ENCODE measurements around the gene GRIK3.

The GRIK3 gene

DNA sequence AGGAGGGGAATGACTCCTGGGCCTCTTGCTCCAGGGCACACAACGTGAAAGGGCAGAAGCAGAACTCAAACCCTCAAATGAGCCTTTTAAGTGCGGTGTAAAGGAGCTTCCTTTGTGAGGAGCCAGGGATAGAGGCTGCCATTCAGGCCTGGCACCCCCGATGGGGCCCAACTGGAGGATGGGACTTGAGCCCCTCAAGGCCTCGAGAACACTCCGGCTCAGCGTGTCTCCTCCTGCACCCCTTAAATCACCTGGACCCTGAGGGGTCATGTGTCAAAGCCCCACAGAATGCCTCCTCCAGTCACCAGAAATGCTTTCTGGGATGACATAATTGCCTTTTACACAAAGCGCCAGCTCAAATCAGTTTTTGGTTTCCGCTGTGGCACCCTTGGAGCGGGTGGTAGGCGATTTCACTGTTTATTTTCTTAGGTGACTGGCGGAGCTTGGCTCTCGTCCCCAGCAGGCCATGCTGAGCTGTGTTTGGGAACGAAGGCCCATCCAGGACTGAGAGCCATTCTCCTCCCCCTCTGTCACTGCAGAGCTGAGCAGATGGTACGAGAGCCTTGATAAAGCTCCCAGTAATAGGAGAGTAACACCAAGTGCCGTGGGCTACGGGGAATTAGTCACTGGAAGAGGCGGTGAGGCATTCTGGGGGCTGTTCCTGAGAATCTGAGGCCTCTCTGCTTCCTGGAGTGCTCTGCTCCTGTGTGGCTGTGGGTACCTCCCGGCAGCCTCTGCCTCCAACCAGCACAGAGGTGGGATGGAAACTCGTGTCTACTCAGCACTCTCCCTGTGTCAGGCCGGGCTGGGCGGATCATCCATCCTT, 163.0 kb downstream of the GRIK3 start:
- DNase-seq: no peak

DNA sequence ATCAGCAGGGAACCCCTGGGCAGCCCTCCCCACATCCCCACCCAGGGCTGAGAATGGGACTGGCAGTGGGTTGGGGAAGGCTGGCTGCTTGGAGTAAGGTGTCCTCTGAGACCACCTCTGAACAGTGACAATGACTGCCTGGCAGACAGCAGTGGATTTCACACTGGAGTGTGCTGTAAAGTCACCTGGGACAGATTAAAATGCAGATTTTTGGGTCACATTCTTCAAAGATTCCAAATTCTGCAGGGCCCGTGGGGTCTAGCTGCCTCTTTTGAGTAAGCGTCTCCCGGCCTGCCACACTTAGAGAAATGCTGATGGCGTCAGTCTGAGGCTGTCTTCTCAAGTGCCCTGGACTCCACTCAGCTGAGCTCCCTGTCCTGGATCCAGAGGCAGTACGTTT, 164.5 kb downstream of the GRIK3 start:
- DNase-seq: no peak

DNA sequence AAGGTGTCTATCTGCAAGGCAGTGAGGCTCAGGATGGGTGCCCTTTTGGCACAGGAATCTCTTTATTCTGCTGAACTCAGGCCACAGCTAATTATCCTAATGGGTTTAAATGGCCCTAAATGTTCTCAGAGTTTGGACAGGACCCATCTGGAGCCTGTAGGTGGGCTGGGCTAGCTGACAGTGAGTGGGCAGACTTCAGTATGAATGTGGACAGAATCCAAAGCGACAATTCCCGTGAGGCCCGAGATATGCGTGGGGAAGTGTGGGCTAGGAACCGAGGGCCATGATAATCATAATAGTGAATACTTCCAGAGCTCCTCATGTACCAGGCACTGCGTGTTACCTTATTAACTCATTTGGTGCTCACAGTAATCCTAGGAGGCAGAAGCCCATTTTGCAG, 165.3 kb downstream of the GRIK3 start:
- DNase-seq: no peak

DNA sequence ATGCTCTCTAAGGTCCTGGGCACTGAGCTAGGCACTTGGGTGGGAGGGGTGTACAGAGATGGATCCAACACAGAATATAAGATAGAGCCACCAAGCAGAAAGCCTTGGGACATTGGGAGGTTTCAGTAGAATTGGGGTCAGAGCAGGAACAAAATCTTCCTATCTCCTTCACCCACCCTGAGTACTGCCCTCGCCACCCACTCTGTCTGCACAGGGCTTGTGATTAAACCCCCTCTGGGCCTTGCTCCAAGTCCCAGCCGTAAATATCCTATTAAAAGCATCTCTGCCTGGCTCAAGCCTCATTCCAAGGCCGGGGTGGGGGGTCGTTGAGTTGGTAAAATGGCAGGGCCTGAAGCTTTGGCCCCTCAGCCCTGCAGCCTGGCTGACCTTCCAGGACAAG, 166.7 kb downstream of the GRIK3 start:
- no peak for DNase-seq

DNA sequence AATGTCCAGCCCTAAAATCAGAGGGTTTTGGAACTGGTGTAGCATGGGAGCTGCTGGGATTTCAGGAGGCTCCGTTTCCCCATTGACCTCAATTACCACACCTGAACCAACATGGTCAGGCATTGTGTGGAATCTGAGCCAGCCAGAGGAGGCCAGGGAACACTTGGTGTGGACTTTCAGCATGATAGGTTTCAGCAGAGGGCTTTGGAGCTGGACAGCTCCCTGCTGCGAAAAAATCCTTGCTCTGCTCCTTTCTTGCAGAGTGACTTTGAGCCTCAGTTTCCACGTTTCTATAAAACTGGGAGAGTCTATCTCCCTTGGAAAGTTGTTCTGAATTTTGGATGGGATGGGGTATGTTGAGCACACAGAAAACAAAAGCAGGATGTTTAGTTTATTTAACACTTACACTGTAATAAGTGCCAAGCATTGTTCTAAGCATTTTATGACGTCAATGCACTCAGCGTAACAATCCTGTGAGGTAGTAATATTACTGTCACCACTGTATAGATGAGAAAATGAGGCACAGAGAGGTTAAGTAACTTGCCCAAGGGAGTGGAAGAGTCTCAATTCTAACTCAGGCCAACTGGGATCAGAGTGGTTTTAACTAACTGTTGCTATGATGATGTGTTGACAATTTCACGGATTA, 168.0 kb downstream of the GRIK3 start:
- DNase-seq: no peak

DNA sequence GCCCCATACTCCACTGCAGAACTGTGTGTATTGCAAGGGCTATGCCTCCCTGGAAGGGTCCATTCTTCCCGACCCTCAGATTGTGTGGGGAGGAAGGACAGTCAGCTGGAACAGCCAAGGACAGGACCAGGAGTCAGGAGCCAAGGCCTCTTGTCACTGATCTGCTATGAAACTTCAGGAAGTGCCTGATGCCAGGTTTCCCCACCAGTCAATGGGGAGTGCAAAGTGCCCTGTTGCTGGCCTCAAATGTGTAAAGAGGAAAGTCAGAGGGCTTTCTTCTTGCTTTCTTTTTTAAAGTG, 168.8 kb downstream of the GRIK3 start:
- DNase-seq: no peak

DNA sequence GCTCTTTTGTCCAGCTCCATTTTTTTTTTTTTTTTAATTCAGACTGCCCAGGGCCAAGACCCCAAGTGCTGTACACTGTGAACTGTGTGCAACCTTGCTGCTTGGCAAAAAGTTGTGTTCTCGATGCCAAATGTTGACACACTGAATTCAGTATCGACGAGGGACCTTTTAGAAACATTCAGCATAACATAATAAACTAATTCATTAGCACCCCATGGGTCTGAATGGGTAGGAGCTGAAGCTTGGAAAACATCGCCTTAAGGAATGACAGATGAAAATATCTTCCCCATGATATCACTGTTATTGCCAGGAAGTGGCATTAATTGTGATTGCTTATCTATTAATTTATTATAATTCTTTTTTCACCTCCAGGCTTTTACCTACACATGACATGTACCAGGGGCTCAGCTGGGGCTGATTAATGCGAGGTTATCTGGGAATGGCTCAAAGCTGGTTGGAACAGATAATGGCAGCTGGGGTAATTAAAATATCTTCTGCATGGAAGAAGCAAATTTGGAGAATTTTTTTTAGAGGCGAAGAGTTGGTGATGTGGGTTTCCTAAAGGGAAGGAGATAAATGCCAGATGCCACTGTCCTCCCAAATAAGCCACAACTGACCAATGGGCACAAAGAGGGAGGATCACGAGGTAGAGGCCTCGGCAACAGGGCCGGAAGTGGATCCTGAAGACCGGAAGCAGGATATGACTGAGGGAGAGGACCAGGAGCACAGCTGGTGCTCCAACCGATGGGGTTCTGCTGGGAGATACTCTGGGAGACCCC, 169.3 kb downstream of the GRIK3 start:
- no peak for DNase-seq

DNA sequence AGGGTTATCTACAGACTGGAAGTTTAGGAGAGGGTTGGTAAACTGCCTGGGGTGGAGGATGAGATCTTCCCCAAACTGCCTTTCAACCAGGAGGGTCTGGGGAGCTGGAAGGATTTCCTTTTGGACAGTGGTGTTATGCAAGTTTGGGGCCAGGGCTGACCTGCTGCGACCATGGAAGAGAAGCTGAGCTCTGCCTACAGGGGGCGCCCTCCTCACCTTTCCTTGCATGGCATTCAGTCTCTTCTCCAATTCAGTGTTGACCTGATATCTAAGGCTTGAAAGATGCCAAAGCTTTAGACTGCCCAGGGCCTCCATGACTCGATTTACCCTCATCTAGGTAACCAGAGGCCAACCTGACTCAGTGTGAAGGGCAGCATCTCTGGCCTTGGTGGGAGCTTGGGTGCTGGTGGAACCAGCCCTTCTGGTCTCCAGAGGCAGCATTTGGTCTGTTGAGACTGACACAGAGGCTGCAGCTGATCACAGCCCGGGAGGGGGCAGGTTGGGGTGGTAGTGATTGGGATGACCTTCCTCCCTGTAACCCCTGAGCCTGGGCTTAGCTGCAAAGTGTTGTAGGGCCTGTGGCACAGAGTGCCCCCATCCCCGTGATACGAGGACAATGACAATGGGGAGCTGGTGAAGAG, 170.0 kb downstream of the GRIK3 start:
- DNase-seq: peak in 1 of 2 experiments; percentile 7

DNA sequence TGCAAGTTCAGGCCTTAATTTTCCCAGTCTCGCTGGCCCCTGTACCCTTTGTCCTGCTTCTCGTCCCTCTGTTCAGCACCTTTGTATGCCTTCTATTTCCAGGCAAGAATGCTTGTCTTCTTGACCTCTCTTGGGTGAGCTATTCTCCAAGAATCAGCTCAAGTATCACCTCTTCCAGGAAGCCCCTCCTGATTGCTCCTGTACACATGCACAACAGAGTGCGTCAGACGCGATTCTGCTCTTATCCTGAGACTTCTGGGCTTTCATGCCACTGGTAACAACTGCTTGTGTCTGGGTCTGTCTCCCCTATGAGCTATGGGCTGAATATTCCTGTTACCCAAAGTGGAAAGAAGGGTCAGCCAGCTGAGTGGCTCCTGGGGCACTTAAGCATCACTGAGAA, 170.8 kb downstream of the GRIK3 start:
- no peak for DNase-seq

DNA sequence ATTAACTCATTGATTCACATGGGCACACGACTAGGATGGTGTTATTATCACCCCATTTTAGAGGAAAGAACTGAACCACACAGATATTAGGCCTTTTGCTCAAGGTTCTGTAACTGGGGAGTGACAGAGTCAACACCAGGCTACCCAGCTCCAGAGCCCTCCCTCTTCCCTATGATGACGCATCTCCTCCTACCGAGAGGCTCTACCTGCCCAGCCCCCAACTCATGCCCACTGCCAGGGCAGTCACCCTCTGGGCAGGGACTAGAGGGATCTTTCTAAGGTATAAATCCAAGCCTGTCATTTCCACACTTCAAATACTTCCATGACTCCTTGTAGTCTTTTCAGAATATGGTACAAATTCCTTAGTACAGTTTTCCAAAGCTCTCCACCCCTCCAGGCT, 171.3 kb downstream of the GRIK3 start:
- no peak for DNase-seq

DNA sequence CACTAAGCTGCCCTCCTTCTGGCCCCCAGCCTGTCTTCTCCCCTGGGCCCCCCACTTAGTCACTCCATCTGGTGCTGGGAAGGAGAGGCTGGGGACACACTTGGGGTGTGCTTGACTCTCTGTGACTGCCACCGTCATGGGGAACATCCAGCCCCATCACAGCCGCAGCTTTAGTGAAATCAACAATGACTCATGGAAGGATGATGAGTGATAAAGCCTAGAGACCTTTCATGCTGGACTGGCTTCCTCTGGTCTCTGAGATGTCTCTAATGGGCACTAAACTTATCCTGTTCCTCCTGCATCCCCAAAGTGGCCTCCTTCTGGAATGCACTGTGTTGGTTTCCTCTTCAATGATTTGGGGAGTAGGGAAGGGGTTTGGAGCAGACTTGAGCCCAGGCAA, 172.9 kb downstream of the GRIK3 start:
- no peak for DNase-seq

DNA sequence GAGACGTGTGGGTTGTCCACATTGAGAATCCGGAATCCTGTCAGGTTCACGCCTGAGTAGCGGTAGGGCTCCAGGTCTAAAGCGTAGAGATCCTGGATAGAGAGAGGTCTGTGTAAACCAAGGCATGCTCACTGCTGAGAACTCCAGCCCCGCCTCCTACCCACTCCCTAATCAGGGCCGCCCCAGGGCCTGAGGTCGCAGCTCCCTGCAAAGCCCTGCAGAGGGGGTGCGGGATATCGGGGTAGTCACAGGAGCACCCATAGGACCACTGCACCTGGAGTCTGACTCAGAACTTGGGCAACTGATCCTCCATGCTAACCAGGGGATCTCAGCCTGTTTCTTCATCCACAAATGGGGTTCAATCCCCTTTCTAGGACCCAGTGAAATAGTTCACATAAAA, 174.4 kb downstream of the GRIK3 start:
- no peak for DNase-seq

DNA sequence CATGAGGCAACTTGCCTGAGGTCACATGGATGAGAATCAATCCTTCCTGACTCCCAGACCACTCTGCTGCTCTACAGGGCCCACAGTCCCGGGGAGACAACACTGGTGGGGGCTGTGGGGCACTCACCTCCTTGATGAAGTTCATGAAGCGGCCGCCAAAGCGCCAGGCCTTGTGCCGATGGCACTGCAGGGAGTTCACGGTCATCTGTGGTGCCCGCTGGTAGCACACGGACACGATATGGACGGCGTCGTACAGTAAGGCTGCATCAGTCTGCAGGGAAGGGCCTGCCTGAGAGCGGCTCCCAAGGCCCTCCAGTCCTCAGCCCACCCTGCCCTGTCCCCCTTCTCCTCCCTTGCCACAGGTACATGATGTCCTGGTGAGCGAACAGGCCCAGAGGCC, 175.3 kb downstream of the GRIK3 start:
- DNase-seq: no peak

DNA sequence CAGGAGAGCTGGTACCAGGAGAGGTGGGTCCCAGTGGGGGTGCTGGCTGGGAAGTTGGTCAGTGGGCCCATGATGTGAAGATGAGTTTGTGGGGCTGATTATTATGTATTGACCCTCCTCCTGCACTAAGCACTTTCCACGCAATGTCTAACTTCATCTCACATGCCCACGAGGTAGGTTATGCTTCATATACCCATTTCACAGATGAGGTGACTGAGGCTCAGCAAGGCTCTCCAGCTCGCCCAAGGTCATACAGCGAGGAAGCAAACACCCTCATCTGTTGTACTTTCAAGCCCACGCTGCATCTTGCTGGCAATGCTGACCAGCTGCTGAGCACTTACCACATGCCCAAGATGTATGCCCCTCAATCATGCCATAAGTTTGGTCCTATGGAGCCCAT, 175.8 kb downstream of the GRIK3 start:
- DNase-seq: no peak

DNA sequence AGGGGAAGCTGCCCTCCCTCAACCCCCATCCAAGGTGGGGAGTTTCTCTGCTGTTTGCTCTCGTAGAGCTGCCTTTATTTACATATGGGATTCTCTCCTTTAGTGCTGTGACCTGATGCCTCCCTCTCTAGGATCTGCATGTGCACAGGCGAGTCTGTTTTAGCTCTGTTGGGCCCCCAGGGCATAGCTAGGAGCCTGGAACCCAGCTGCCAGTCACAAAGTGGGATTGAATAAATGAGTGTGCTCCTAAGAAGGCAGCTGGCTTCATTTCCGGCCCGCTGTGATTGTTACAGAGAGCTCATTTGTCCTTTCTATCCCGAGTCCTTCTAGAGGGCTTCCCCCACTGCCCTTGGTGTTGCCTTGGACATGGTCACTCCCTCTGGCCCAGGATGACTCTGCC, 176.6 kb downstream of the GRIK3 start:
- no peak for DNase-seq

DNA sequence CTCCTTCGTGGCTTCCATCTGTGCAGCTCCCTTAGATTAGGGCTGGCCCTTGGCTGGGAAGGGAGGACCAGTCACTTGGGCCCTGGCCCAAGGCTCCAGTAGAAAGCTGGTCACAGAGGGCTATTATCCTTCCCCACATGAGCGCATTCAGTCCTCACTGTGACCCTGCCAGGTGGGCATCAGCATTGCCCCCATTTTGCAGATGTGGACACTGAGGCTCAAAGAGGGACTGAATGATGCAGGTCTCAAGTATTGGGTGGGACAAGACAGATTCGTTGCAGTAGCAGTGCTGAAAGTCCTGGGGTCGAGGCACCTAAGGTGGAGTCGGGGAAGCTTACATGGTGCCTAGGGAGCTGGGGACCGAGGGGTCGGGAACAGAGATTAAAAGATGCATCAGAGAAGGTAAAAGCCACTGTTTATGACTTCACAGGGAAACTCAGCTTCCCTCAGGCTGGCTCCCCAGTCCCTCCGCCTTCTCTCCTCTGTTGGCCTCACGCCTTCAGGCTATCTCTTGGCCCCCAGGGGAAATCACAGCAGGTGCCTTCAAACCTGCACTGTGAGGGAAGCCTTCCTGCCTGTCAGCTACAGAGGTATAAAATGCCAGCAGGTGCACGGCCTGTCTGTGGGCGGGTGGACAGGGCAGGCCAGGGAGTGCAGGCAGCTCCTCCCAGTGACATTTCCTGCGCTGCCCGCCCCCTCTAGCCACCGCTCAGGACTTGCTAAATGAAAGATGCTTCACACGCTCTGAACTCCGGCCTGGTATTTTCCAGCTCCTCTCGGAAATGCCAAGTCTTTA, 178.4 kb downstream of the GRIK3 start:
- DNase-seq: no peak

DNA sequence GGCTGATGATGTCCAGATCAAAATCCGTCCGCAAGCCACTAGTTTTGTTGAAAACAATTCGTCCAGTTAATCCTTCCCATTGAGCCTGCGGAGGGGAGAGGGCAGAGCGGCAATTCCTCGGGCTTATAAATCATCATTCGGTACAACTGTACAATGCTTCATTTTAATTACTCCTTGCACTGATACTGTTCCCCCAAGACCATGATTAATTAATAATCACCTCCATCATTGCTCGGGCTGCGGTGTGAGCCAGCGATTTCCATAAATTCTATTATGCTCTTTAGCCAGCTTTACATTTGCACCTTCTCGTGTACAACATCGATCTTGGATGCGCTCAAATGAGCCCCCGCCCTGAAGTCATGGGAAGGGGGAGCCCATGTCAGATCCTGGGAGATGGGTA, 180.7 kb downstream of the GRIK3 start:
- DNase-seq: no peak

DNA sequence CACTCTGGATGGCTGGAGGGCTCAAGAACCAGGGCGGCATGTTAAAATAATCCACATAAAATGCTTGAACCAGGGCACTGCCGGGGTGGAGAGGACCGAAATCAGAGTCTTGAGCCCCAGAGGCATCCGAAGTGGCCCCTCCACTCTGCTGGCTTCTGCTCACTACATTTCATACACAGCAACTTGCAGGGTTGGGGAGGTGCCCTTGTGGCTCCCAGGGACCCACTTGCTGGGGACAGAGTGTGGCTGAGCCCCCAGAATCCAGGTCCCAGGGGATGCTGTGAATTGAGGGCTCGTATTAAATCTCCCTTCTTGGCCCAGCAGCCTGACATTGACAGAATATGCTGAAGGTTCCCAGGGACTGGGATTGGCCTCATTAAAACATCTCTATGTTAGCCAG, 181.7 kb downstream of the GRIK3 start:
- no peak for DNase-seq

DNA sequence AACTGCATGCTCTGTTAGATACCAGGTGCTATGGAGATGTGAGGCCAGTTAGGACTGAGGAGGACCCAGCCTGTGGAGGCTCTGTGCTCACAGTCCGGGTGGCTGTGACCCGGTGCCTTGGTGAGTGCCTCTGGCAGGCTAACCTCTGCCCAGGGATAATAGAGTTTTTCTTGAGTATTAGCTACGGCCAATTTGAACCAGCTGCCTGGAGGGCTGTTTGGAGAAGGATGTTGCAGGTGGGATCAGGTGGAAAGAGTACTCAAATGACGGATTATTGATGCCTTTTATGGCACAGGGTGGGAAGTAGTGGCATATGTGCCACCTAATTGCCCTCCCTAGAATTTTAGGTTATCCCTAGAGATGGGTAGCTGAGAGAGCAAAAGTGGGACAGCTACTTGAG, 182.7 kb downstream of the GRIK3 start:
- no peak for DNase-seq

DNA sequence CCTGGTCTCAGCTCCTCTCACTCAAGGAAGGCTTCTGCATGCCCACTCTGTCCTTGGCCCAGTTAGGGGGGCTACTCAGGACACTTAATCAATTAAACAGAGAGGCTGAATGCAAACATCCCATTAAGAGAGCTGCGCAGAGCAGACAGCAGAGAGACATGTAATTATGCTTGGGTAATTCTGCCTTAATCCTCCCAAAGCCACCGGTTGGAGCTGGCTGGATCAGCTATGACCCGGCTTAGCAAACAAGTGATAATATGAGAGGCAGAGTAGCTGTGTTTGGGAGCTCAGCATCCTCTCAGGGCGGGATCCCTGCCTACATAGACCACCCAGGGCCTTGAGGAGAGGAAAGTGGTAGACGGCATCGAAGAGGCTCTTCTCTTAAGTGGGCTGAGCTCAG, 183.2 kb downstream of the GRIK3 start:
- DNase-seq: no peak

DNA sequence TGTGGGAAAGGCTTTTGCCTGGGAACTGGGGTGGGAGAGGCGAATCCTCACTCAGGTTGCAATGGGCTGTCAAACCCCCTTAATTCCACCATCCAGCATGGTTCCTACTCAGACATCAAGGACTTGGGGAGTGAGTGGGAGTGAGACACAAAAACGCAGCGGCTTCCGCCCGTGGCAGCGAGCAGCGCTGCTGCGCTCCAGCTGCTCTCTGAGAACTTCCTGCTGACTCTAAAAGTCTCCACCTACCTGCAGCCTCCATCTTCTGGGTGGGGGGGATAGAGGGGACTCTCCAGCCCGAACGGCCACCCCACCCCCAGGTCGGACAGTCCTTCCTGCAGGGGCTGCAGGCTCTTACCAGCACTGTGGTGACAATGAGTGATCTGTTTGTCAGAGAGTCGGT, 184.4 kb downstream of the GRIK3 start:
- DNase-seq: no peak

DNA sequence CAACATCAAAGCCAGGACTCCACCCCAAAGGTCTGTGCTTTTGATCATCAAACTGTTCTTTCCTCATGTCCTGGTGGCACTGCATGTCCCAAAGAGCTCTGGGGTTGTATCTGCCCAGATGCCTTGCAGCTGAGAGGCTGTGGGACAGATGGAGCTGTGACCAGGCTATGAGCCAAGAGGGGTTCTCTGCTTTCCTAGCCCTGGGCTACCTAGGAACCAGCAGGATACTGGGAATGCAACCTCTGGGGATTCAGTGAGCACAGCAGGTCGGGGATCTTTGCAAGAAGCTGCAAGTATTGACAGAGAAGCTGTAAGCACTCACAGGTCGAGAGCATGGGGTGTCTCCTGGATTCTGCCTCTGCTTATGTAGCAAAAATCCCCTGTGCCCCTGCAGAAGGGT, 186.6 kb downstream of the GRIK3 start:
- DNase-seq: no peak

DNA sequence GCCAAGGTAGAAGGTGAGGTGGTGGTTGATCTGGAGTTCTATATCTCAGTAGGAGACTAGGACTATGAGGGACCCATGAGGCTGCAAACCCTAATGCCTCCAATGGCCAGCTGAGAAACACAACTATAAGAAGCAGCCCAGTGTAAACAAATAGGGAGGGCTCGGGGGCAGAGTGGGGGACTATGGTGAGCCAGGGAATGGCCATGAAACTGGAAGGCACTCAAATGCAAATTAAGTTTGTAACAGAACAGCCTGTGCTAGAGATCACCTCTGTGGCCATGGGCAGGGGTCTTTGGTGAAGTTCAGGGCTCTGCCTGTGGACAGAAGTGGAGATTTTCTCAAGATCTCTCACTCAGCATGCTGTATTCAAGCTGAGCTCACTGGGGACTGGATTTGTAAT, 187.1 kb downstream of the GRIK3 start:
- no peak for DNase-seq

Measured in stimulated activated CD4-positive, alpha-beta T cell treated with anti-CD3 and anti-CD28 coated beads, Interleukin-4, amount 100 ng/mL, for 4 hours (primary cell).